ELR (cell line): ENCODE measurements around the gene GCH1.

Source experiments
- DNase-seq: peaks from one replicate; pipeline ENCODE4 v3.0.0-alpha.2; 2015; ENCODE audit warnings: low read depth

GCH1 gene

GRCh38 chr14:54797556-54797955 lies 105.1 kb downstream of the GCH1 start:
- DNase-seq, result no peak

- peak; percentile 91 for DNase-seq
Measured at GRCh38 chr14:54796961-54797360, 105.7 kb downstream of the GCH1 start.

- no peak for DNase-seq
Measured at GRCh38 chr14:54794796-54795195, 107.8 kb downstream of the GCH1 start.

- DNase-seq, result no peak
Measured at GRCh38 chr14:54794159-54794558, 108.5 kb downstream of the GCH1 start.

GRCh38 chr14:54792288-54792687 lies 110.3 kb downstream of the GCH1 start:
- DNase-seq, result no peak
